Bronchial epithelial cell (primary cell): Measurements from ENCODE around the gene CLASP2. TPM values are rescaled to one million over a fixed set of nuclear protein-coding genes. Genes with fewer than 3 reads are reported as not detected.

ENCODE experiments used
- DNase-seq: peaks from one replicate; pipeline ENCODE4 v3.0.0-alpha.2; 2010; ENCODE audit warnings: low read depth
- FAIRE-seq: peaks from 2 replicates; lab custom pipeline; 2011; peaks lifted over from hg19 to GRCh38; lab: Jason Lieb, UNC
- H3K27me3 ChIP-seq: 2 replicates; pipeline ENCODE4 v1.5.1; 2011; ENCODE audit warnings: low read length; ENCODE audit not compliant: control insufficient read depth, insufficient read depth
- H3K36me3 ChIP-seq: 2 replicates; pipeline ENCODE4 v1.5.1; 2011; ENCODE audit warnings: low read length; ENCODE audit not compliant: control insufficient read depth, insufficient read depth
- H3K4me3 ChIP-seq: 2 replicates; pipeline ENCODE4 v1.5.1; 2011; ENCODE audit warnings: mild to moderate bottlenecking, low read depth, low read length, control low read depth
- CTCF ChIP-seq: IDR thresholded peaks from 2 replicates; pipeline ENCODE4 v1.5.1; 2011; ENCODE audit warnings: mild to moderate bottlenecking, moderate library complexity, low read length, control low read depth, inconsistent platforms; ENCODE audit not compliant: insufficient read depth, severe bottlenecking
- total RNA-seq: library from RNA; depleted of rRNA; stranded (reverse); fragments of >200 nt; gene quantifications from 2 replicates; pipeline ENCODE4 v1.2.1, GENCODE V29; 2014

Gene CLASP2
- total RNA-seq, 1 donor from 2014 or later, result 43.4 TPM

GRCh38 chr3:33581666-33582065, 136.4 kb downstream of the CLASP2 start:
- Histone ChIP-seq H3K36me3 (peaks cover 3% of the 10 kb centered on the region), H3K4me3 (no peak overlapping the region), H3K27me3 (no peaks in the 10 kb centered on the region)
- no peak for TF ChIP-seq CTCF
- DNase-seq (no peak), FAIRE-seq (no peak)

DNA sequence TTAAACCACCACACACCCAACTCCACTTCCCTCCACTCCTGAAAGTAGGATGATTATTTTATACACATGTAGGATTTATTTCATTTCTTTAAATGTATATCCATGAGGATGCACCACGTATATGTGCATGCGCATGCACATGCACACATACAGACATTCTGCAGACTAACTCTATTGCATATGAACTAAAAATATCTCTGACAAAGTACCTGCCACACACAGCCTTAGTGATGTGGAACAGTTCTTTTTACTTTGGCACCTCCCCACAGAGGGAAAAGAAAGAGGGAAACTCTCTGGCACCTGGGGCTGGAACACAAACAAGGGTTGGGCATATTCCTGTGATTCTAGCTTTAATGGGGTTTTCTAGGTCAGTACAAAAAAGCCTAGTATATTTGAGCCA, 138.2 kb downstream of the CLASP2 start:
- no peak for DNase-seq
- no peak for TF ChIP-seq CTCF
- no peak for FAIRE-seq
- Histone ChIP-seq H3K27me3 (no peaks in the 10 kb centered on the region), H3K4me3 (no peak overlapping the region), H3K36me3 (peaks cover 3% of the 10 kb centered on the region)

GRCh38 chr3:33579178-33579510, 138.9 kb downstream of the CLASP2 start:
- DNase-seq, result no peak
- Histone ChIP-seq H3K4me3 (no peak overlapping the region), H3K27me3 (no peaks in the 10 kb centered on the region), H3K36me3 (peaks cover 3% of the 10 kb centered on the region)
- no peak for TF ChIP-seq CTCF
- no peak for FAIRE-seq

DNA sequence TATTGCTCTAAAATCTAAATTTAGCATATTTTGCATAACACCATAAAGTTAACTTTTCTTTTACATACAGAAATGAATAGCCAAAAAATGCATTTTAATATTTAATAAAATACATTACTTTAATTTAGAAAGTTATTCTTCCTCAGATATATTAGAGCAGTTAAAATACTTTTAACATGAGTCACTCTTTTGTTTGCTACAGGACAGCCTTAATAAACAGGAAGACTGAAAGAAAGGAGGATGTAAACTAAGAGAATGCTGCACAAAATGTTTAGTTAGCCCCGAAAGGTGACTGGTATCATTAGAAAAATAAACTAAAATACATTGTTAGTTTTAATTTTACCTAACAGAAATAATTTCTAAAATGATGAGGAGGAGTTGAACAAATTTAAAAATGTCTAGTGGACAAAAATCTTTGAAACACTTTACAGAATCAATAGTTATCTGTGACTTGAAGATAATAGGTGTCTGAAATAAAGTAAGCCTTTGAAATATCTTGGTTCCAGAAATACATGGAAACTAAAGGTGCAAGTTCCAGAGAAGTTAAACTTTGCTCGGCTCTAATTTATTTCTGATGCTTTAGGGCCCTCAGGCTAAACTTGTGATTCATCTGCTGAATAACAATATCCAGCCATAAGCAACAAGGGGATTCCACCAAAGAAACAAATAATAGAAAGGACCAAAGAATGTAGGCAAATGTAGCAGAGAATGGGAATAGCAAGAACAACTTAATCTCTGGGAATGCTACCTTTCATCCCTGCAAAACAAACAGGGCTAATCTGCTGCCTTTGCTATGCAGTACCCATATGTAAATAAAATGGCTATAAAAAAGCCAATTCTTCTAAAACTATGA, 139.5 kb downstream of the CLASP2 start:
- H3K27me3 ChIP-seq, result no peaks in the 10 kb centered on the region
- H3K4me3 ChIP-seq, result no peak overlapping the region
- peak; percentile 87 for DNase-seq
- no peak for TF ChIP-seq CTCF
- no peak for FAIRE-seq
- H3K36me3 ChIP-seq, result peaks cover 3% of the 10 kb centered on the region

- Histone ChIP-seq H3K36me3 (peaks cover 3% of the 10 kb centered on the region), H3K27me3 (no peaks in the 10 kb centered on the region), H3K4me3 (no peak overlapping the region)
- FAIRE-seq (no peak), DNase-seq (no peak)
- no peak for TF ChIP-seq CTCF
Observed at GRCh38 chr3:33577588-33577987, 140.5 kb downstream of the CLASP2 start.

GRCh38 chr3:33577173-33577572, 140.9 kb downstream of the CLASP2 start:
- FAIRE-seq (no peak), DNase-seq (no peak)
- no peaks in the 10 kb centered on the region for H3K27me3 ChIP-seq
- peaks cover 3% of the 10 kb centered on the region for H3K36me3 ChIP-seq
- TF ChIP-seq CTCF, result no peak
- H3K4me3 ChIP-seq, result no peak overlapping the region
